Measurements from ENCODE around the gene MBNL2. TPM values are rescaled to one million over a fixed set of nuclear protein-coding genes. Genes with fewer than 3 reads are reported as not detected.

The MBNL2 gene, protein sequence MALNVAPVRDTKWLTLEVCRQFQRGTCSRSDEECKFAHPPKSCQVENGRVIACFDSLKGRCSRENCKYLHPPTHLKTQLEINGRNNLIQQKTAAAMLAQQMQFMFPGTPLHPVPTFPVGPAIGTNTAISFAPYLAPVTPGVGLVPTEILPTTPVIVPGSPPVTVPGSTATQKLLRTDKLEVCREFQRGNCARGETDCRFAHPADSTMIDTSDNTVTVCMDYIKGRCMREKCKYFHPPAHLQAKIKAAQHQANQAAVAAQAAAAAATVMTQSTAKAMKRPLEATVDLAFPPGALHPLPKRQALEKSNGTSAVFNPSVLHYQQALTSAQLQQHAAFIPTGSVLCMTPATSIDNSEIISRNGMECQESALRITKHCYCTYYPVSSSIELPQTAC
- 37.8 and 62.8 TPM in 2 replicates for total RNA-seq (2014; rRNA removed; shearing (Covaris generic))

GRCh38 chr13:97221989-97222700 lies at the start of gene MBNL2:
TSS of gene MBNL2 (plus strand) at chr13:97222333. CDS start at chr13:97276236, 53,903 bp downstream.
- H3K9me3 ChIP-seq (replicated peaks): no peaks in the 10 kb centered on the region
- DNase-seq (ENCODE audit: low read depth in 1 of 2, low spot score in 2 of 2): peak; percentile 79 to 85
- H3K4me3 ChIP-seq: peak within 1 kb of the TSS; percentile 45
- H3K27ac ChIP-seq: peak within 1 kb of the TSS; percentile 75
- H3K27me3 ChIP-seq (replicated peaks): no peaks in the 10 kb centered on the region
- H3K36me3 ChIP-seq: no peaks in the 10 kb centered on the region
- H3K4me1 ChIP-seq (replicated peaks): peaks cover 27% of the 10 kb centered on the region

- DNase-seq (ENCODE audit: low read depth in 1 of 2, low spot score in 2 of 2): no peak
These were observed 47.5 kb upstream of the MBNL2 start for GRCh38 chr13:97174638-97175037.

DNA sequence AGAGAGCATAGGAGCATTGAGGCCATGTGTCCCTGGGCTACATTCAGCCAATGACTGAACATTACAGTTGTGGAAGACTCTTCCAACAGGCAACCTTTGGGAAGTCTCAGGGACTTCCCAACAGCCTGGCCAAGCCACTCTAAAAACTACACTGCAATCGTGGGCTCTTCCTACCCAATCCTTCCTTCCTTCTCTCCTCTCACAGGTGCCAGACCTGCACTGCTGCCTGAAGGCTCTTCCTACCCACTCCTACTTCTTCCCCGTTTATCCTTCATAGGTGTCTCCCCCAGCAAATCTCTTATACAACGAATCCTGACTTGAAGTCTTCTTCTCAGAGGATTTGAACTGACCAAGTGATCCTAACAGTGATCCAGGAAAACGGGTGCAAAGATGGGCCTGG lies 47.1 kb upstream of the MBNL2 start:
- DNase-seq (ENCODE audit: low read depth in 1 of 2, low spot score in 2 of 2): no peak
- Histone ChIP-seq H3K4me3 (no peak overlapping the region), H3K27ac (no peak overlapping the region), H3K27me3 (replicated peaks) (no peaks in the 10 kb centered on the region), H3K9me3 (replicated peaks) (no peaks in the 10 kb centered on the region), H3K36me3 (no peaks in the 10 kb centered on the region), H3K4me1 (replicated peaks) (no peaks in the 10 kb centered on the region)

More at GRCh38 chr13:97174638-97175037, 47.5 kb upstream of the MBNL2 start:
- no peaks in the 10 kb centered on the region for H3K9me3 ChIP-seq (replicated peaks)
- H3K4me1 ChIP-seq (replicated peaks): no peaks in the 10 kb centered on the region
- H3K27ac ChIP-seq: no peak overlapping the region
- no peak overlapping the region for H3K4me3 ChIP-seq
- H3K27me3 ChIP-seq (replicated peaks): no peaks in the 10 kb centered on the region
- H3K36me3 ChIP-seq: no peaks in the 10 kb centered on the region

GRCh38 chr13:97179501-97179900 lies 42.6 kb upstream of the MBNL2 start:
- no peaks in the 10 kb centered on the region for H3K36me3 ChIP-seq
- H3K27me3 ChIP-seq (replicated peaks): no peaks in the 10 kb centered on the region
- no peak overlapping the region for H3K4me3 ChIP-seq
- H3K27ac ChIP-seq: no peak overlapping the region
- DNase-seq (ENCODE audit: low read depth in 1 of 2, low spot score in 2 of 2): no peak
- no peaks in the 10 kb centered on the region for H3K9me3 ChIP-seq (replicated peaks)
- H3K4me1 ChIP-seq (replicated peaks): no peaks in the 10 kb centered on the region

GRCh38 chr13:97182111-97182890 lies 39.8 kb upstream of the MBNL2 start:
- Histone ChIP-seq H3K9me3 (replicated peaks) (no peaks in the 10 kb centered on the region), H3K4me1 (replicated peaks) (no peaks in the 10 kb centered on the region), H3K36me3 (no peaks in the 10 kb centered on the region), H3K27me3 (replicated peaks) (no peaks in the 10 kb centered on the region), H3K4me3 (no peak overlapping the region), H3K27ac (no peak overlapping the region)
- DNase-seq (ENCODE audit: low read depth in 1 of 2, low spot score in 2 of 2): no peak

DNA sequence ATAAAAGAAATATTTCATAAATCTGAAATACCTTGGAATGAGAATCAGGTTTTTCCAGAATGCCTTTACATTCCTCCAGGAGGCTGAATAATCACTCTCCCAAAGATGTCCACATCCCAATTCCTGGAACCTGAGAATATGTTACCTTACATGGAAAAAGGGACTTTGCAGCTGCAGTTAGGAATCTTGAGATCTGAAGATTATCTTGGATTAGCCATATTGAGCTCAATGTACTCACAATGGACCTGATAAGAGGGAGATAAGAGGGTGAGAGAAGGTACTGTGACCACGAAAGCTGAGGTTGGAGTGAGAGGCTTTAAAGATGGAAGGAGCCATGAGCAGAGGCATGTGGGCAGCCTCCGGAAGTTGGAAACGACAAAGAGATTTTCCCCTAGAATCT lies 36.8 kb upstream of the MBNL2 start:
- Histone ChIP-seq H3K36me3 (no peaks in the 10 kb centered on the region), H3K4me3 (no peak overlapping the region), H3K9me3 (replicated peaks) (no peaks in the 10 kb centered on the region), H3K27me3 (replicated peaks) (no peaks in the 10 kb centered on the region), H3K27ac (no peak overlapping the region), H3K4me1 (replicated peaks) (no peaks in the 10 kb centered on the region)
- no peak for DNase-seq (ENCODE audit: low read depth in 1 of 2, low spot score in 2 of 2)

GRCh38 chr13:97185751-97186150 lies 36.4 kb upstream of the MBNL2 start:
- Histone ChIP-seq H3K4me1 (replicated peaks) (no peaks in the 10 kb centered on the region), H3K4me3 (no peak overlapping the region), H3K9me3 (replicated peaks) (no peaks in the 10 kb centered on the region), H3K36me3 (no peaks in the 10 kb centered on the region), H3K27ac (no peak overlapping the region), H3K27me3 (replicated peaks) (no peaks in the 10 kb centered on the region)
- DNase-seq (ENCODE audit: low read depth in 1 of 2, low spot score in 2 of 2): no peak

- Histone ChIP-seq H3K4me3 (no peak overlapping the region), H3K4me1 (replicated peaks) (no peaks in the 10 kb centered on the region), H3K27ac (no peak overlapping the region), H3K36me3 (no peaks in the 10 kb centered on the region), H3K9me3 (replicated peaks) (no peaks in the 10 kb centered on the region), H3K27me3 (replicated peaks) (no peaks in the 10 kb centered on the region)
- DNase-seq (ENCODE audit: low read depth in 1 of 2, low spot score in 2 of 2): no peak
These were observed 33.9 kb upstream of the MBNL2 start for GRCh38 chr13:97188207-97188606.

DNA sequence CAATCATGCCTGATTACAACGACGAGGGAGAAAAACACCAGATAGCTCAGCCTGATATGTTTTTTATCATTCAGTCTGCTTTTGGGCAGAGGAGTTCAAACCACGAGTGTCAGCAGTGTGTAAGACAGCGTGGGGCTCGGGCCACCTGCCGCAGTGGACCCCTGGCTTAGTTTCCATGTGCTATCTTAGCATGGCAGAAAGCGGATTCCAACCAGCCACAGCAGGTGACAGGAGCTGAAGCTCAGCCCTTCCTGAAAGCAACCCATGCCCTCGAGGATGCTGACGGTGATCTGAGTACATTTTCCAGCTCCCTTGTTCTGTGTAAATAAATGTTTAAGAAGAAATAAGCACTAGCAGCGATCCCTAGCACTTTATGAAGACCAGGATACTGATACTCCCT lies 32.2 kb upstream of the MBNL2 start:
- no peak overlapping the region for H3K4me3 ChIP-seq
- no peaks in the 10 kb centered on the region for H3K36me3 ChIP-seq
- peaks cover 12% of the 10 kb centered on the region for H3K4me1 ChIP-seq (replicated peaks)
- no peak overlapping the region for H3K27ac ChIP-seq
- no peaks in the 10 kb centered on the region for H3K9me3 ChIP-seq (replicated peaks)
- no peak for DNase-seq (ENCODE audit: low read depth in 1 of 2, low spot score in 2 of 2)
- H3K27me3 ChIP-seq (replicated peaks): no peaks in the 10 kb centered on the region

DNA sequence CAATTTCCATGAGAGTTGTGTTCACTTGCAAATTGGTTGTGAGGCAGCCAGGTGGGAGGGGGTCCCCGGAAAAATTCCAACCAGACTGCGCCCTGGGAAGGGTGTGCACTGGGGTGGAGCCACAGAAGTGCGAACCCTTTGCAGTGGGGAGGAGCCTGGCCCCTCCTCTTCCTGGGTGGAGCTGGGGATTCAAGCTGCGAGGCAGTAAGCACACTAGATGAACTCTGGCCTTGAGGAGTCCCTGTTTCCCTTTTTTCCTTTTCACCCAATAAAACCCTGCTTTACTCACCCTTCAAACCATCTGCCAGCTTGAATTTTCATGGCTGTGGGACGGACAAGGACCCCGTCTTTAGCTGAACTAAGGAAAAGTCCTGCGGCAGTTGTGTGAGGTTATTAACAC lies 31.0 kb upstream of the MBNL2 start:
- Histone ChIP-seq H3K4me3 (no peak overlapping the region), H3K27ac (no peak overlapping the region)

GRCh38 chr13:97191615-97192014 lies 30.5 kb upstream of the MBNL2 start:
- no peaks in the 10 kb centered on the region for H3K36me3 ChIP-seq
- H3K9me3 ChIP-seq (replicated peaks): no peaks in the 10 kb centered on the region
- DNase-seq (ENCODE audit: low read depth in 1 of 2, low spot score in 2 of 2): no peak
- no peak overlapping the region for H3K4me3 ChIP-seq
- H3K4me1 ChIP-seq (replicated peaks): peaks cover 14% of the 10 kb centered on the region
- no peak overlapping the region for H3K27ac ChIP-seq
- H3K27me3 ChIP-seq (replicated peaks): no peaks in the 10 kb centered on the region

More for the DNA sequence above, 31.0 kb upstream of the MBNL2 start:
- no peaks in the 10 kb centered on the region for H3K27me3 ChIP-seq (replicated peaks)
- H3K4me1 ChIP-seq (replicated peaks): peaks cover 14% of the 10 kb centered on the region
- H3K9me3 ChIP-seq (replicated peaks): no peaks in the 10 kb centered on the region
- H3K36me3 ChIP-seq: no peaks in the 10 kb centered on the region
- no peak for DNase-seq (ENCODE audit: low read depth in 1 of 2, low spot score in 2 of 2)

DNA sequence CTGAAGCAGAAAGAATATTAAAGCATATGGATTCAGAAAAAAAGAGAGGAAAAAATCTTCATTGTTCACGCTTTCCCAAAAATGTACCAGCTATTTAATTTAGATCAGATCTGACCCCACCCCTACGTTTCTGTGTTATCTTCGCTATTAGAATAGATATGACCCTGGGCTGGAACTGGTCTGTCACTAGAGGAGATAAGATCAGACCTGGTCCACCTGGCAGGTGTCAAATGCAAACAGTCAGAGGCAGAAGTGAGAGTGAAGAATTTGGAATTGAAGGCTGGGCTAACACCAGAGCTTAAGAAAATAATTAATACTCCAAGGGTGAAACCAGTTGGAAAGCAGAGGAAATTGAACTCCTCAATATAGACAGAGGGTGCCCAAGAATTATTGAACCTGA lies 30.0 kb upstream of the MBNL2 start:
- Histone ChIP-seq H3K4me3 (no peak overlapping the region), H3K4me1 (replicated peaks) (peaks cover 17% of the 10 kb centered on the region), H3K36me3 (no peaks in the 10 kb centered on the region), H3K9me3 (replicated peaks) (no peaks in the 10 kb centered on the region), H3K27me3 (replicated peaks) (no peaks in the 10 kb centered on the region), H3K27ac (no peak overlapping the region)
- no peak for DNase-seq (ENCODE audit: low read depth in 1 of 2, low spot score in 2 of 2)

DNA sequence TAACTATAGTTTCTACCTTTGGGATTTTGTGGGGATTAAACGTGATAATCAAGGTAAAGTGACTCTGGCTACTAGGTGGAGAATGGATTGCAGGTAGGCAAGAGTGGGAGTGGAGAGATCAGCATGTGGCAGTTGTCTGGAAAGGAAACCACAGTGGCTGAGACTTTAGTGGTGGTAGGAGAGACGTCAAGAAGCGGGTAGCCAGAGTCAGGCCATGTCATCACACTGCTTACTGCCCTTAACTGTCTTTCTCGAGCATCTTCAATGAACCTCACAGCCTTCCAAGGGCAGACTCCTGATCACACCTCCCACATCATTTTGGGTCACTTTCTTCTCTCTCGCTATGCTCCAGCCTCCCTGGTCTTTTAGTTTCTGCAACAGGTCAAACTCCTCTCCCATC lies 28.6 kb upstream of the MBNL2 start:
- peaks cover 17% of the 10 kb centered on the region for H3K4me1 ChIP-seq (replicated peaks)
- H3K27ac ChIP-seq: peak overlapping the region; percentile 78; the same call in 1 of the 2 replicates
- H3K4me3 ChIP-seq: no peak overlapping the region
- H3K9me3 ChIP-seq (replicated peaks): no peaks in the 10 kb centered on the region
- H3K36me3 ChIP-seq: no peaks in the 10 kb centered on the region
- no peak for DNase-seq (ENCODE audit: low read depth in 1 of 2, low spot score in 2 of 2)
- H3K27me3 ChIP-seq (replicated peaks): no peaks in the 10 kb centered on the region

DNA sequence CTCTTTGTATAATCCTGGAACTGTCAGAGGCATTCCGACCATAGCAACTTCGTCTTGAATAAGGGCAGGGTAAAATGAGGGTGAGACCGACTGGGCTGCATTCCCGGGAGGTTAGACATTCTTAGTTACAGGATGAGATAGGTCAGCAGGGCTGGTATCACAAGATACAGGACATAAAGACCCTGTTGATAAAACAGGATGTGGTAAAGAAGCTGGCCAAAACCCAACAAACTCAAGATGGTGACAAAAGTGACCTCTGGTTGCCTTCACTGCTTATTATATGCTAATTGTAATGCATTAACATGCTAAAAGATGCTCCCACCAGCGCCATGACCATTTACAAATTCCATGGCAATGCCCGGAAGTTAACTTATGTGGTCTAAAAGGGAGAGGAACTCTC lies 27.7 kb upstream of the MBNL2 start:
- Histone ChIP-seq H3K27ac (peak overlapping the region; percentile 78), H3K4me3 (no peak overlapping the region), H3K36me3 (no peaks in the 10 kb centered on the region), H3K4me1 (replicated peaks) (peaks cover 17% of the 10 kb centered on the region), H3K9me3 (replicated peaks) (no peaks in the 10 kb centered on the region), H3K27me3 (replicated peaks) (no peaks in the 10 kb centered on the region)
- peak; percentile 50 to 58 for DNase-seq (ENCODE audit: low read depth in 1 of 2, low spot score in 2 of 2)
